Choroid plexus epithelial cell (primary cell): Measurements from ENCODE around the gene MDM1.

Source experiments
- DNase-seq: peaks from one replicate; pipeline ENCODE4 v3.0.0-alpha.2; 2010; ENCODE audit warnings: low read depth
- H3K4me3 ChIP-seq: 2 replicates; pipeline ENCODE4 v1.5.1; 2011; ENCODE audit warnings: low read depth, mild to moderate bottlenecking, control low read depth, low read length, moderate library complexity
- TF ChIP-seq, protein P1 (sequence below): conservative IDR thresholded peaks from 2 replicates; pipeline ENCODE4 v1.5.1; 2011; ENCODE audit warnings: low read depth, mild to moderate bottlenecking, control low read depth, inconsistent platforms, low read length, moderate library complexity

Gene MDM1

DNA sequence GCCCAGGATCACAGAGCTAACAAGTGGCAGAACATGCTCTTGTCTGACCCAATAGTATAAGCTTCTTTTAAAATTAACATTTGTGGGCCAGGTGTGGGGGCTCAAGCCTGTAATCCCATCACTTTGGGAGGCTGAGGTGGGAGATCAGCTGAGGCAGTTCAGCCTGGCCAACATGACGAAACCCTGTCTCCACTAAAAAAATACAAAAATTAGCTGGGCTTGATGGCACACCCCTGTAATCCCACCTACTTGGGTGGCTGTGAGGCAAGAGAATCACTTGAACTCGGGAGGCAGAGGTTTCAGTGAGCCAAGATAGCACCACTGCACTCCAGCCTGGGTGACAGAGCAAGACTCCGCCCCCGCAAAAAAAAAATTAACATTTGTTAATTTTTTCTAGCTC lies 45.8 kb downstream of the MDM1 start:
- peak; percentile 30 for DNase-seq
- no peak overlapping the region for H3K4me3 ChIP-seq
- TF ChIP-seq, protein P1, sequence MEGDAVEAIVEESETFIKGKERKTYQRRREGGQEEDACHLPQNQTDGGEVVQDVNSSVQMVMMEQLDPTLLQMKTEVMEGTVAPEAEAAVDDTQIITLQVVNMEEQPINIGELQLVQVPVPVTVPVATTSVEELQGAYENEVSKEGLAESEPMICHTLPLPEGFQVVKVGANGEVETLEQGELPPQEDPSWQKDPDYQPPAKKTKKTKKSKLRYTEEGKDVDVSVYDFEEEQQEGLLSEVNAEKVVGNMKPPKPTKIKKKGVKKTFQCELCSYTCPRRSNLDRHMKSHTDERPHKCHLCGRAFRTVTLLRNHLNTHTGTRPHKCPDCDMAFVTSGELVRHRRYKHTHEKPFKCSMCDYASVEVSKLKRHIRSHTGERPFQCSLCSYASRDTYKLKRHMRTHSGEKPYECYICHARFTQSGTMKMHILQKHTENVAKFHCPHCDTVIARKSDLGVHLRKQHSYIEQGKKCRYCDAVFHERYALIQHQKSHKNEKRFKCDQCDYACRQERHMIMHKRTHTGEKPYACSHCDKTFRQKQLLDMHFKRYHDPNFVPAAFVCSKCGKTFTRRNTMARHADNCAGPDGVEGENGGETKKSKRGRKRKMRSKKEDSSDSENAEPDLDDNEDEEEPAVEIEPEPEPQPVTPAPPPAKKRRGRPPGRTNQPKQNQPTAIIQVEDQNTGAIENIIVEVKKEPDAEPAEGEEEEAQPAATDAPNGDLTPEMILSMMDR = no peak

DNA sequence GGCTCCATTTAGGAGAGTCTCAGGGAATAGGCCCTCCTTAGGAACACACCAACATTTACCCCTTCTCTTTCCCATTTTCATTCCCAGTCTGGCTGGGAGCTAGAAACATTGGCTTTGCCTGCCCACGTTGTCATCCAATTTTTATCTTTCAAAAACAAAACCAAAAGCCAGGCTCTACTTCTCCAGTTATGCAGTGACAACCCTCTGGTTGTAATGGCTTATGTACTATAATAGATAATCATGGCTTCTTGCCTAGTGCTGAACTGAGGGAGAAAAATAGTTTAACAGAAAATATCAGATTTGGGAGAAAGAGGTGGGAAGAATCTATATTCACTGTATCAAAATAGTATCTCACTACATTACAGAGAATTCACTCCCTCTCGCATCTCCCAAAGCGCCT lies 46.6 kb downstream of the MDM1 start:
- H3K4me3 ChIP-seq = no peak overlapping the region

DNA sequence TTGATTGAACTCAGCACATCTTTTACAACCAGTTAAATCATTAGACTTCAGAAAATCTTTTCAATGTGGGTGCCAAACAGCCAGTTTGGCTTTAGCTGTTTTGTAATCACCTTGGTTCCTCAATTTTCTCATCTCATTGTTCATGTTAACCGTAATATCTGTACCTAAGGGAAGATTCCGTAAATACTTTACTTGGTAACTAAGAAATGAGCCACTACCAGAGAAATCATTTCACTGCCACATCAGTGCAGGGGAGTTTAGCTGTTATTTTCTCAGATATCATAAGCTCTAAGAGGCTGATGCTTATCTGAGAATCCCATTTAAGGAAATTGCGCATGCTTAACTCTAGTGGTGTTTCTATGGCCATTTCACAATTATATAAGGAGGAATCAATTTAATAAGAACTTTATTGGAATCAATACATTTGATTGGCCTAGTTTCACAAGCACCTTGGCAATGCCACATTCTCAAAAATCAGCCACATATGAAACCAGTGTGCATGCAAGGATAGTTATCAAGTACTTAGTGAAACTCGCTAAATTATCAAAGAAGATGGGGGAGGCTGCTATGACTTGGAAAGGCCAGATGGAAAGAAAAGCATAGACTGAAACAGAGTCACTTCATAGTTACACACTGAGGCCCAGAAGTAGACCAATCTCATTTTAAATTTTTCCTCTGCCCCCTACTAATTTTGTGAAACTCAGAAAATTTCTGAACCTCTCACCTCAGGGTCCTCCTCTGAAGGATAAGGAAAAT lies 50.7 kb downstream of the MDM1 start:
- no peak overlapping the region for H3K4me3 ChIP-seq
- no peak for DNase-seq
- TF ChIP-seq, protein P1 = no peak

More for the DNA sequence above, 46.6 kb downstream of the MDM1 start:
- TF ChIP-seq, protein P1 = no peak
- DNase-seq = no peak

DNA sequence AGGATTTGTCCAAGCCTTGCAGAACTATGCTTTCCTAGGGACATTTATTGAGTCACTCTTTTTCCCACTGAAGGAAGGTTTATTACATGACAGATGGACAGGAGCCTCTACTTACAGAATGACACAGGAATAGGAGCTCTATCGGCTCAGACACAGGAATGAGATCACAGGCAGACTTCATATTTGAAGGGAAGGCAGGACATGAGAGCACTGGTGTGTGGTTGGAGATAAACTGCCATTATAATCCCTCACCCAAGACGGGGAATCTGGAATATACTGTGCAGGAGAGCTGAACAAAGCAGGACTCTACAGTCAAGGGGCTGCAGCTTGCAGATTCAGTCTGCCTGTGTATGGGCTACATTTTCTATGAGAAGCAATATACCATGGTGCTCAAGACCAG lies 51.9 kb downstream of the MDM1 start:
- no peak for DNase-seq
- TF ChIP-seq, protein P1 = no peak

DNA sequence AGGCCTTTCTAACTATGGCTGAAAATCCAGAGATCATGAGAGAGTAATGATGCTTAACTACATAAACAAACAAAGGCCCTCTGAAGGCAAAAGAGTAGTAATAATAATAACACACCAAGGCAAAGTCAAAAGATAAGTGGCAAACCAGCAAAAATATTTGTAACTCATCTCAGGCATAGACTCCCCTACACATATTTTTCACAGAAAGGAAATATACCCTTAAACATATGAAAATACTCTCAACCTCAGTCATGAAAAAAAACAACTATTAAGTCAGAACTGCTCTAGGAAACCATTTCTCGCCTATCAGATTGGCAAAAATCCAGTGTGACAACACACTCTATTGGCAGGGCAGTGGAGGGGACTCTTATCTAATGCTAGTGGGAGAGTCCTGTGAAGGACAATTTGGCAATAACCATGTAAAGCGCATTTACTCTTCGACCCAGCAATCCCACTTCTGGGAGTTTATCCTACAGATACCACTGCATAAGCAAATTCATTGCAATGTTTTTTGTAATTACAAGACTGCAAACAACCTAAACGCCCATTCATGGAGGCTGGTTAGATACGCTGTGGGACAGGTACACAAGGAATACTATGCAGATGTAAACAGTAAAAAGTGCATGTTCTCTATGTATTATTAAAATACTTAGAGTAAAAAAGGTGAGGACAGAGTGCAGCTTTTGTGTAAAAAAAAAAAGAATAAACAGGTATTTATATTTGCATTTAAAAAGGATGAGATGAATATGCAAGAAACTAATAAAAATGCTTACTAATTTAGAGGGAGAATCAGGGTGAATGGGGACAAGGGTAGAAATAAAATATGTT lies 52.7 kb downstream of the MDM1 start:
- H3K4me3 ChIP-seq = no peak overlapping the region
- TF ChIP-seq, protein P1 = no peak

More for the DNA sequence above, 51.9 kb downstream of the MDM1 start:
- H3K4me3 ChIP-seq = no peak overlapping the region

DNA sequence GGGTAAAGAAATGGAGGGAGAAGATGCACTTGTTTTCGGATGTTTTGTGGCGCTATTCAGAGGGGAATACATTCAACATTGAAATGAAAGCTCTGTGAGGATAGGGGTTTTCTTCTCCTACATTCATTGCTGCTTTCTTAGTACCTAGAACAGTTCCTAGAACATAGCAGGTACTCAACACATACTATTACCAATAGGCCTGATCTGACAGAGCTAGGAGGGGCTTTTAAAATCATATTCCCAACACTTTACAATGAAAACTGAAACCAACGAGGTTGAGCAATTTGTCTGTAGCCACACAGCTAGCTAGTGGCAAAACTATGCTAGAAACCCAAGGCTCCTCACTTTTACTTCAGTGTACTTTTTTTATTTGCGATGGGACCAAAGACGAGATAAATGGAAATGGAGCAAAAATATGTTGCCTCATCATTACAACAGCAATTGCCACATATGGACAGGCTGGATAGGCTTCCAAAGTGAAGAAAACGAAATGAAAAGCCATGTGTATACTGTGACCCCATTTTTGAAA lies 55.7 kb downstream of the MDM1 start:
- no peak overlapping the region for H3K4me3 ChIP-seq
- peak; percentile 71 for DNase-seq
- TF ChIP-seq, protein P1 = no peak

More for the DNA sequence above, 52.7 kb downstream of the MDM1 start:
- DNase-seq = peak; percentile 52
